Panc1 (cell line): ENCODE data around the gene TWF2.

Experiments used
- CTCF ChIP-seq: fragments of 450-650 bp; IDR thresholded peaks from 2 replicates; pipeline ENCODE4 v1.5.1; 2017; ENCODE audit warnings: mild to moderate bottlenecking
- POLR2AphosphoS5 ChIP-seq: IDR thresholded peaks from 2 replicates; pipeline ENCODE4 v1.6.1; 2012; ENCODE audit warnings: mild to moderate bottlenecking, low read depth, low read length, moderate library complexity
- REST ChIP-seq, 2 experiments: IDR thresholded peaks; 2 replicates each; pipeline ENCODE4 v1.6.1; 2011 to 2012; ENCODE audit warnings: low read depth in 2 of 2, control low read depth in 1 of 2, low read length in 1 of 2, mild to moderate bottlenecking in 1 of 2, moderate library complexity in 1 of 2; ENCODE audit not compliant: insufficient read depth in 1 of 2
- SIN3A ChIP-seq: IDR thresholded peaks from 2 replicates; pipeline ENCODE4 v1.6.1; 2012; ENCODE audit warnings: low read depth, mild to moderate bottlenecking, low read length, moderate library complexity, borderline replicate concordance; ENCODE audit not compliant: insufficient read depth
- TCF7L2 ChIP-seq: IDR thresholded peaks from 2 replicates; pipeline ENCODE4 v1.6.1; 2011; ENCODE audit warnings: mild to moderate bottlenecking, low read depth, low read length, inconsistent platforms

- no peak for TF ChIP-seq CTCF
- TF ChIP-seq REST (IDR thresholded peaks at IDR 0.05; ENCODE audit: insufficient read depth in 1 of 2, low read depth in 2 of 2, low read length in 1 of 2), result no peak
- no peak for TF ChIP-seq POLR2AphosphoS5
- no peak for TF ChIP-seq SIN3A
- no peak for TF ChIP-seq TCF7L2
Measured at GRCh38 chr3:52185837-52186236, 53.1 kb downstream of the TWF2 start.
